ENCODE data around the gene ARF5.
"Not testable (repeated sequence)": the region's sequence is repeated elsewhere in the genome, so short reads cannot be mapped to it uniquely, and the experiment has no call there.

Gene ARF5

GRCh38 chr7:127588019-127588696, at the start of gene ARF5:
TSS of gene ARF5 (plus strand) at chr7:127588411. CDS start at chr7:127588499, 88 bp downstream.
- FAIRE-seq (no peak), DNase-seq (ENCODE audit: low spot score) (peak; percentile 91)

GRCh38 chr7:127539116-127539515, 49.1 kb upstream of the ARF5 start:
- no peak for FAIRE-seq
- no peak for DNase-seq (ENCODE audit: low spot score)

GRCh38 chr7:127540461-127540860, 47.8 kb upstream of the ARF5 start:
- DNase-seq (ENCODE audit: low spot score); FAIRE-seq: not testable (repeated sequence)

GRCh38 chr7:127541548-127541947, 46.7 kb upstream of the ARF5 start:
- FAIRE-seq (no peak), DNase-seq (ENCODE audit: low spot score) (no peak)

- DNase-seq (ENCODE audit: low spot score) (no peak), FAIRE-seq (no peak)
These were observed 41.9 kb upstream of the ARF5 start for GRCh38 chr7:127546313-127546712.

DNA sequence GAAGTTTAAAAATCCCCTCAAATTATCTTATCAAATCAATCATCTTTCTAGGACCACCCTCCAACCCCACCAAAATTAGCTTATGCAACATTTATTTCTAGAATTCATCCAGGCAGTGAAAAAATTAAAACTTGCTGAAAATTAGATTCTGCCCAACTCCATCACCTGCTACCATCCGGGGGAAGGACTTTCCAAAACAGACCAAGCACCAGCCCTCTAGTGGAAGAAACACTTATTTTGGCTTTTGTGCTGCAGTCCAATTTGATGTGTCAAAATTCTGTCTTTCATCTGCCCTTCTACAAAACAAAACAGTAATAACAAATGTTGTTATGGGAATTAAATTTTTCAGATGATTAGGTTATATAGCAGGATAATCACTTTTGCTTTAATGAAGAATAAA, 38.0 kb upstream of the ARF5 start:
- DNase-seq (ENCODE audit: low spot score) (no peak), FAIRE-seq (no peak)

DNA sequence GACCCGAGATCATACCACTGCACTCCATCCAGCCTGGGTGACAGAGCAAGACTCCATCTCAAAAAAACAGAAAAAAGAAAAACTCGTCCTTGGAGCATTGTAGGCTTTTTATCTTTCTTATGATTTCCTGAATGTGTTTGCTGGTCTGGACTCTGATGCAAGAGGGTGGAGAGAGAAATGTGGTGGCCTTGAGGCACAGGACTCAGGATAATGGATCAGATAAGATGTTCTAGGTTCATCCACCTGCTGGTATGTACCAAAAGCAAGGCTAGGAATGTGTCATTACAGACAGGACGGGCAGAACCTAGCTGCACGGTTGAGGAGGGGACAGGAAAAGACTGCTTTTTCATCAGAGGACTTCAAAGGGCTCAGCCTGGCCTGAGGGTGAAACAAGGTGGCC, 36.3 kb upstream of the ARF5 start:
- no peak for FAIRE-seq
- DNase-seq (ENCODE audit: low spot score), result no peak

GRCh38 chr7:127556404-127556803, 31.8 kb upstream of the ARF5 start:
- FAIRE-seq (no peak), DNase-seq (ENCODE audit: low spot score) (no peak)

GRCh38 chr7:127557803-127558202, 30.4 kb upstream of the ARF5 start:
- no peak for DNase-seq (ENCODE audit: low spot score)
- no peak for FAIRE-seq

DNA sequence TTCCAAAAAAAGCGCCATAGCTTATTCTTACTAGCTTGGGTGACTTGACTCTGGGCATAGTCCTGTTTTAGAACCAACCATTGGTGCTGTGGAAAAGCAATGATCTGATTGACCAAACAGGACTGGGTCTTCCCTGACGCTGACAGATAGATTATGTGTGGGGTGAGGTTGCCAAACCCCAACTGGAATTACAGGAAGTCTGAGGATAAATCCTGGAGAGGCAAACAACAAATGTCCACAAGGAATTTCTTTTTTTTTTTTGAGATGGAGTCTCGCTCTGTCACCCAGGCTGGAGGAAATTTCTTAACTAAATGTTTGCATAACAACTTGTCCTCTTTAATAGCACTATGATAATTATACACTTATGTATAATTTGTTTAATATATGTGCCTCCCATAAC, 22.0 kb upstream of the ARF5 start:
- FAIRE-seq, result no peak
- DNase-seq (ENCODE audit: low spot score), result no peak

DNA sequence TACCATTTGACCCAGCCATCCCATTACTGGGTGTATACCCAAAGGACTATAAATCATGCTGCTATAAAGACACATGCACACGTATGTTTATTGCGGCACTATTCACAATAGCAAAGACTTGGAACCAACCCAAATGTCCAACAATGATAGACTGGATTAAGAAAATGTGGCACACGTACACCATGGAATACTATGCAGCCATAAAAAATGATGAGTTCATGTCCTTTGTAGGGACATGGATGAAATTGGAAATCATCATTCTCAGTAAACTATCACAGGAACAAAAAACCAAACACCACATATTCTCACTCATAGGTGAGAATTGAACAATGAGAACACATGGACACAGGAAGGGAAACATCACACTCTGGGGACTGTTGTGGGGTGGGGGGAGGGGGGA, 20.2 kb upstream of the ARF5 start:
- FAIRE-seq, result not testable (repeated sequence)

GRCh38 chr7:127571741-127572505, 16.3 kb upstream of the ARF5 start:
- DNase-seq (ENCODE audit: low spot score), result no peak
- FAIRE-seq, result no peak

More for the DNA sequence above, 20.2 kb upstream of the ARF5 start:
- not testable (repeated sequence) for DNase-seq (ENCODE audit: low spot score)

DNA sequence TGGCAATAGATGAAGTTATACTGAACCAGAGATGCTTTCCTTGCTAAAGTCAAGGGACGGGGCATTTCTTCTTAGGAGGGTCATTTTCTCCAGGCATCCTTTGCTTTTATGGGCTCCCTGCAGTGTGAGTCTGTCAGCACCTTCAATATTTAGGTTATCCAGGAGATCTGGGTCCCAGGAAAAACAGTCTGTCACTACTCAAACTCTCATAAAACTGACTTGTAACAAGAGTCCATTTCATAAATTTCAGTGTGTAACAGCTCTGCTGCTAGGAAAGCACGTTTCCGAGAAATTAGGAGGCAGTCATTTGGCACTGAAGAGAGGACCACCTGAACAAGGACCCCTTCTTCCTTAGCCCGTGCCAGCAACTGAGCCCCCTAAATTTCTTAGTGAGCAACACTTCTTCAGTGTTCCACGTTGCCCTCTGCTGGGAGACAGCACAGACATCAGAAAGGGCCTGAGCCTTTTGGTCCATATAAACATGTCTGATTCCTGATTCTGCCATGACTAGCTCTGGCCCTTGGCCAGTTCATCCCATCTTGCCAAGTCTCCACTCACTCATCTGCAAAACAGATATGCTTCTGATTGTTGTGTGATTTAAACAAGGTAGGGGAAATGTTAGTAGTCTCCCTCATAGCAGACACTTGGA, 10.1 kb upstream of the ARF5 start:
- DNase-seq (ENCODE audit: low spot score), result no peak
- FAIRE-seq, result no peak

DNA sequence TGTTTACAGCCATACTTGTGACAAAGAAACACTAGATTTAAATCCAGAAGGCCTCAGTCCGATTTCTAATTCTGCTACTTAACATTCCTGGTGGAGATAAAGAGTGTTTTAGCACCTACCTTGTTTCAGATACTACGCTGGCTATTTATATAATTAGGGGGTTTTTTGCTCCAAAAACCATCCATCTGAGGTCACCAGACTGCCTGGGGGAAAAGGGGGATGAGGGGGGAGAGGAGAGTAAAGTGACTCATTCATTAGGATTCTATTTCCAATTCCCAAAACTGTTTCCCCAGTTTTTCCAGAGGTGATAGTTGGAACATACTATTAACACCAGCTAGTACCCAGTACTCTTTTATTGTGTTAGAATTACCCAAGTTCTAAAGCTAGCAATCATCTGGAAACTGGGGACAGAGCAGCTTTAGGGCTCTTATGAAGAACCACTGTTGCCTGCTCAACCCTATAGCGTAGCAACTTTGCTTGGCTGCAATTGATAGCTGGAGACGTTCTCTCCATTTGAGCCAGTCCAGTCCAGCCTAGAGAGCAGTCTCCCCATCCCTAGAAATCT, 9.4 kb upstream of the ARF5 start:
- no peak for FAIRE-seq
- DNase-seq (ENCODE audit: low spot score), result no peak

GRCh38 chr7:127580612-127581011, 7.6 kb upstream of the ARF5 start:
- no peak for FAIRE-seq
- no peak for DNase-seq (ENCODE audit: low spot score)

- DNase-seq (ENCODE audit: low spot score), result no peak
- FAIRE-seq, result no peak
These were observed 6.5 kb upstream of the ARF5 start for GRCh38 chr7:127581716-127582115.

- DNase-seq (ENCODE audit: low spot score) (no peak), FAIRE-seq (no peak)
These were observed 5.8 kb upstream of the ARF5 start for GRCh38 chr7:127582361-127582760.

DNA sequence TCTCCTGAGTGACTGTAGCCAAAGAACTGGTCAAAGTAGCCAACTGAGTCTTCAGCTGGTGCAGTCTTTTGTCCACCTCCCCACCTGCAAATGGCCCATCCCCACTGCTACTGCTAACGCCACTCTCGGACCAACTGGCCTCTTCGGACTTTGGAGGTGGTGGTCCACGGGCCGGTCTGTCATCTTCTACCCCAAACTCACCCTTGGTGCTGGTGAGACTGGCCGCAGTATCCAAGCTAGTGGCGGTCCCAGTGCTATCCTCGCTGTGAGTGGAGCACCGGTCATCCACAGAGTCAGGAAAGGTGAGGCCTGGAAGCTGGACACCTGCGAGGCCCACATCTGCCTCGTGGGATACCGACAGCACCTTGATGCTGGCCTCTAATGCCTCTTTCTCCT, 3.6 kb upstream of the ARF5 start:
- no peak for FAIRE-seq
- no peak for DNase-seq (ENCODE audit: low spot score)

- no peak for FAIRE-seq
- DNase-seq (ENCODE audit: low spot score), result peak; percentile 85
These were observed 2.9 kb upstream of the ARF5 start, which contains the start of gene GCC1 for GRCh38 chr7:127585044-127585953. TSS of gene GCC1 (minus strand) at chr7:127585596. CDS start at chr7:127585182, 414 bp downstream.

GRCh38 chr7:127586346-127586745, 1.9 kb upstream of the ARF5 start:
- DNase-seq (ENCODE audit: low spot score), result no peak
- no peak for FAIRE-seq

DNA sequence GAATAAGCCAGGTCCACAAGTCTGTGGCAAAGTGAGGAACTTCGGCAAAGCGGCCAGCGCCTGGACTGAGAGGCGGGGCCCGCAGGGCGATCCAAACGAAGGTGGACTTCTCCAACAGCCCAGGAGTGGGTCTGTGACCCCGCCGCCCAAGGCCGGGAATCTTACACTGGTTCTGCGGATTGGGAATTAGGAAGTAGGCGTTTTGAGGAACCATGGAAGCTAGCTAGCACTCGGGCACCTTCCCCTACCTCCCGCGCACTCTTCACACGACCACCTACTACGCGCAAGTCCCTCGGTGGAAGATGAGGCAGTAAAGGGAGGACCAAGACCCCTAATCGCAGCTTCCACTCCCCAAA, 570 bp upstream of the ARF5 start:
- DNase-seq (ENCODE audit: low spot score) (no peak), FAIRE-seq (no peak)
